ENCODE data around the gene ATG2B.
A peak's percentile ranks its signal among the peaks of the same experiment; 100 is the strongest.

Gene ATG2B

GRCh38 chr14:96277890-96278289, 85.3 kb downstream of the ATG2B start:
- no peaks in the 10 kb centered on the region for H3K36me3 ChIP-seq (ENCODE audit: insufficient read depth, low read length)
- no peak overlapping the region for H3K9ac ChIP-seq (ENCODE audit: insufficient read length)
- DNase-seq (ENCODE audit: low read depth, low spot score), result no peak
- H3K27ac ChIP-seq, result no peak overlapping the region
- no peak for TF ChIP-seq FOXP2 (optimal IDR thresholded peaks at IDR 0.05; ENCODE audit: control extremely low read depth, extremely low read length, insufficient read depth)
- no peak for TF ChIP-seq EZH2 (IDR thresholded peaks at IDR 0.05)
- TF ChIP-seq POLR2AphosphoS5 (IDR thresholded peaks at IDR 0.05; ENCODE audit: borderline replicate concordance, low read depth, low read length), result no peak
- no peak overlapping the region for H3K4me3 ChIP-seq
- H3K9me3 ChIP-seq (ENCODE audit: low read depth, low read length), result no peaks in the 10 kb centered on the region; the same call in 1 of the 2 replicates

DNA sequence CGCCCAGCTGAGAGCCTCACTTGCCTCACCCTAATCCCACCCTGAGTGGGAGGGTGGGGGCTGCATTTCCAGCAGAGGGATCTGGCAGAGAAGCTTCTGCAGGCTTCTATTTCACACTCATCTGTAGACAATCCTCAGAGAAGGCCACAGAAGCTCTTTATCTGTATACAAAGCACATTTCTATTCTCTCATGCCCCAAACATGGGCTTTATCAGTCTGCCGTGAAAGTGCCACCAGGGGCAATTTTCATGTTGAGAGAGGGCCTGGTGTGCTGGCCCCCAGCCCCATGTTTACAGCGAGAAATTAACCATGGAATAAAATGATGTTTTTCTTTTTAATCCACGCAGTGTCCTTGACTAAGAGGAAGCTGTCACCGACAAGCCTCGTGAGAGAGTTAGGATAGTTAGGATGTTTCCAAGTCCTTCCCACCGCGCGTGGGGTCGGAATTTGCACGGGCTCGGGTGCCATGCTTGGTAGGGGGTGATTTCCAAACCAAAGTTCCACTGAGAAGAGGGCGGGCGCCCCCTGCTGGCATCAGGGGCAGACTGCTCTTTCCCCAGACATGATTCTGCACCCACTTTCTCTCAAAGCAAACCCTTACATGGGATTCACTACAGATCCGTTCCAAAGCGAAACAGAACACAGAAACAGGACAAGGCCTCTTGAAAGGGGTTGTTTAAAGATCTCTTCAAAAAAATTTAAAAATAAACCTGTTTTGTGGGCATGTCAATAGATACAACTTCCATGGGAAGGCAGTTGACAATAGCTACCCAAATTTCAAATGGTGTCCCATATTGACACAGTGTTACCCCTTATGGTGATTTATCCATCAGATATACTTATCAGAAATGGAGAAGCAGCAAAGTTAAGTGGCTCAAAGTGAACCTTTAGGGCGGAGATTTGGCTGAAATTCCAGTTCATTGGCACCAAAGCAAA, 87.7 kb downstream of the ATG2B start:
- no peaks in the 10 kb centered on the region for H3K36me3 ChIP-seq (ENCODE audit: insufficient read depth, low read length)
- TF ChIP-seq FOXP2 (optimal IDR thresholded peaks at IDR 0.05; ENCODE audit: control extremely low read depth, extremely low read length, insufficient read depth), result no peak
- TF ChIP-seq EZH2 (IDR thresholded peaks at IDR 0.05), result no peak
- no peak for TF ChIP-seq POLR2AphosphoS5 (IDR thresholded peaks at IDR 0.05; ENCODE audit: borderline replicate concordance, low read depth, low read length)
- no peak for DNase-seq (ENCODE audit: low read depth, low spot score)
- peak overlapping the region; percentile 34; the same call in 1 of the 2 replicates for H3K4me3 ChIP-seq
- H3K9me3 ChIP-seq (ENCODE audit: low read depth, low read length), result no peaks in the 10 kb centered on the region; the same call in 1 of the 2 replicates
- H3K27ac ChIP-seq, result no peak overlapping the region
- H3K9ac ChIP-seq (ENCODE audit: insufficient read length), result no peak overlapping the region

- Histone ChIP-seq H3K9ac (ENCODE audit: insufficient read length) (no peak overlapping the region), H3K36me3 (ENCODE audit: insufficient read depth, low read length) (no peaks in the 10 kb centered on the region), H3K27ac (no peak overlapping the region), H3K4me3 (no peak overlapping the region), H3K9me3 (ENCODE audit: low read depth, low read length) (no peaks in the 10 kb centered on the region; the same call in 1 of the 2 replicates)
- DNase-seq (ENCODE audit: low read depth, low spot score), result no peak
- TF ChIP-seq FOXP2 (optimal IDR thresholded peaks at IDR 0.05; ENCODE audit: control extremely low read depth, extremely low read length, insufficient read depth) (no peak), EZH2 (IDR thresholded peaks at IDR 0.05) (no peak)
Measured at GRCh38 chr14:96274543-96274942, 88.6 kb downstream of the ATG2B start.

GRCh38 chr14:96274122-96274521, 89.0 kb downstream of the ATG2B start:
- DNase-seq (ENCODE audit: low read depth, low spot score), result no peak
- TF ChIP-seq EZH2 (IDR thresholded peaks at IDR 0.05), result no peak
- TF ChIP-seq POLR2AphosphoS5 (IDR thresholded peaks at IDR 0.05; ENCODE audit: borderline replicate concordance, low read depth, low read length), result no peak
- no peak overlapping the region for H3K27ac ChIP-seq

GRCh38 chr14:96273629-96274028, 89.5 kb downstream of the ATG2B start:
- Histone ChIP-seq H3K36me3 (ENCODE audit: insufficient read depth, low read length) (no peaks in the 10 kb centered on the region), H3K27ac (no peak overlapping the region)

More at GRCh38 chr14:96274122-96274521, 89.0 kb downstream of the ATG2B start:
- H3K4me3 ChIP-seq, result no peak overlapping the region
- no peak overlapping the region for H3K9ac ChIP-seq (ENCODE audit: insufficient read length)
- no peaks in the 10 kb centered on the region; the same call in 1 of the 2 replicates for H3K9me3 ChIP-seq (ENCODE audit: low read depth, low read length)
- no peaks in the 10 kb centered on the region for H3K36me3 ChIP-seq (ENCODE audit: insufficient read depth, low read length)

GRCh38 chr14:96272777-96273473, 90.2 kb downstream of the ATG2B start:
- H3K36me3 ChIP-seq (ENCODE audit: insufficient read depth, low read length), result no peaks in the 10 kb centered on the region
- H3K27ac ChIP-seq, result no peak overlapping the region
- no peak for TF ChIP-seq FOXP2 (optimal IDR thresholded peaks at IDR 0.05; ENCODE audit: control extremely low read depth, extremely low read length, insufficient read depth)
- TF ChIP-seq POLR2AphosphoS5 (IDR thresholded peaks at IDR 0.05; ENCODE audit: borderline replicate concordance, low read depth, low read length), result no peak
- no peak for TF ChIP-seq EZH2 (IDR thresholded peaks at IDR 0.05)
- H3K9me3 ChIP-seq (ENCODE audit: low read depth, low read length), result no peaks in the 10 kb centered on the region; the same call in 1 of the 2 replicates
- H3K4me3 ChIP-seq, result no peak overlapping the region
- H3K9ac ChIP-seq (ENCODE audit: insufficient read length), result no peak overlapping the region
- DNase-seq (ENCODE audit: low read depth, low spot score), result no peak

More at GRCh38 chr14:96273629-96274028, 89.5 kb downstream of the ATG2B start:
- DNase-seq (ENCODE audit: low read depth, low spot score), result no peak
- Histone ChIP-seq H3K9ac (ENCODE audit: insufficient read length) (no peak overlapping the region), H3K9me3 (ENCODE audit: low read depth, low read length) (no peaks in the 10 kb centered on the region; the same call in 1 of the 2 replicates), H3K4me3 (no peak overlapping the region)
- TF ChIP-seq POLR2AphosphoS5 (IDR thresholded peaks at IDR 0.05; ENCODE audit: borderline replicate concordance, low read depth, low read length), result no peak
- TF ChIP-seq EZH2 (IDR thresholded peaks at IDR 0.05), result no peak
- TF ChIP-seq FOXP2 (optimal IDR thresholded peaks at IDR 0.05; ENCODE audit: control extremely low read depth, extremely low read length, insufficient read depth), result no peak

DNA sequence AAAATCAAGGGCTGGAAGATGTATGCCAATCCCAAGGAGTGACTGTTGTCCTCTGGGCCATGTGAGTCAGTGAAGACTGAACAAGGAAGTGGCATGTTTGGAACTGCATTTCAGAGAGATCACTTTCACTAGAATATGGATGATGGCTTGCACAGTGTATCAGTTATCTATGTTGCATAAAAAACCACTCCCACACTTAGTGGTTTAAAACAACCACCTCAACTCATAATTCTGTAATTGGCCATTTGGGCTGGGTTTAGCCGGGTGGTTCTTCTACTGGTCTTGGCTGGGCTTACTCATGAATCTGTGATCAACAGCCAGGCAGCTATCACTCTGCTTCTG, 91.7 kb downstream of the ATG2B start:
- Histone ChIP-seq H3K27ac (no peak overlapping the region), H3K9ac (ENCODE audit: insufficient read length) (no peak overlapping the region), H3K4me3 (no peak overlapping the region), H3K36me3 (ENCODE audit: insufficient read depth, low read length) (no peaks in the 10 kb centered on the region), H3K9me3 (ENCODE audit: low read depth, low read length) (no peaks in the 10 kb centered on the region)
- no peak for DNase-seq (ENCODE audit: low read depth, low spot score)
- TF ChIP-seq EZH2 (IDR thresholded peaks at IDR 0.05) (no peak), POLR2AphosphoS5 (IDR thresholded peaks at IDR 0.05; ENCODE audit: borderline replicate concordance, low read depth, low read length) (no peak), FOXP2 (optimal IDR thresholded peaks at IDR 0.05; ENCODE audit: control extremely low read depth, extremely low read length, insufficient read depth) (no peak)
